ENCODE measurements around the gene TMEM120B. TPM values are rescaled to one million over a fixed set of nuclear protein-coding genes. Genes with fewer than 3 reads are reported as not detected.
A peak's percentile ranks its signal among the peaks of the same experiment; 100 is the strongest.
"Not testable (repeated sequence)": the region's sequence is repeated elsewhere in the genome, so short reads cannot be mapped to it uniquely, and the experiment has no call there.

The TMEM120B gene
- total RNA-seq, 1 experiment from 2014 or later: 18.5 TPM

DNA sequence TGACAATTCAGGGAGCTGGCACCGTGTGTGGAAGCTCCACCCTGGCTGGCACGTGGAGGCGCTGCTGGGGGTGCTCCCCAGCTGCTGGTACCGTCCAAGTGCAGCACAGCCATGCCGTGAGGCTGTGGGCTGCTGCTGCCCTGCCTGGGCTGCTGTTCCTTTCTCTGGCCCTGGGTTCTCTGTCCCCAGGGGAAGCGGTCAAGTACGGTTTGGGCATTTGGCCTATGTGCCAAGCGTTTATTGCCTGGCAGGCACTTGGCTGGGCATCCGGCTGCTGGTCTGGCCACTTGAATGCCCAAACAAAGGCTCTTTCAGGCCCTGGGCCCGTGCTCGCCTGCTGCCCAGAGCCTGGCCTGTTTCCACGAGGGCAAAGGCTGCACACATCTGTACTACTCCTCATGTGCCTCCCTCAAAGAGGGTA, 41.3 kb downstream of the TMEM120B start:
- no peaks in the 10 kb centered on the region for H3K9me3 ChIP-seq (ENCODE audit: low read length)
- H2AFZ ChIP-seq (ENCODE audit: low read length): no peak overlapping the region
- peaks cover 6% of the 10 kb centered on the region for H3K4me1 ChIP-seq (ENCODE audit: insufficient read depth, low read length)
- no peak overlapping the region for H3K4me3 ChIP-seq (ENCODE audit: low read length)
- no peak overlapping the region for H3K27ac ChIP-seq (ENCODE audit: low read length)
- no peak for TF ChIP-seq CTCF (conservative IDR thresholded peaks at IDR 0.05; ENCODE audit: low read depth, low read length)
- no peak for TF ChIP-seq EZH2 (IDR thresholded peaks at IDR 0.05; ENCODE audit: low read length, unreplicated experiment)
- H3K9me2 ChIP-seq (replicated peaks; ENCODE audit: low read length): no peaks in the 10 kb centered on the region
- no peak for ATAC-seq
- H3F3A ChIP-seq (ENCODE audit: low read length, unreplicated experiment): no peaks in the 10 kb centered on the region
- POLR2A ChIA-PET (ENCODE audit: unreplicated experiment): no interaction called here
- no peaks in the 10 kb centered on the region for H4K20me1 ChIP-seq (ENCODE audit: low read length)
- H3K79me2 ChIP-seq (ENCODE audit: low read length): no peaks in the 10 kb centered on the region
- no peaks in the 10 kb centered on the region for H3K36me3 ChIP-seq (ENCODE audit: low read depth, low read length)
- no peaks in the 10 kb centered on the region for H3K27me3 ChIP-seq (ENCODE audit: low read length)
- no peak overlapping the region for H3K4me2 ChIP-seq (ENCODE audit: low read length)
- no TSS peak for BruUV-seq (replicated peaks)
- H3K9ac ChIP-seq (ENCODE audit: low read length): no peak overlapping the region
- intact Hi-C loops (cut with micrococcal nuclease): no loop called here
- CTCF ChIA-PET: no interaction called here
- DNase-seq: no peak

- ATAC-seq: no peak
- CTCF ChIA-PET: no interaction called here
- Histone ChIP-seq H3K4me3 (ENCODE audit: low read length) (no peak overlapping the region), H3K27me3 (ENCODE audit: low read length) (no peaks in the 10 kb centered on the region), H3K4me2 (ENCODE audit: low read length) (no peak overlapping the region), H3K27ac (ENCODE audit: low read length) (no peak overlapping the region), H3K4me1 (ENCODE audit: insufficient read depth, low read length) (peaks cover 6% of the 10 kb centered on the region; the same call in 1 of the 2 replicates), H2AFZ (ENCODE audit: low read length) (no peak overlapping the region), H4K20me1 (ENCODE audit: low read length) (no peaks in the 10 kb centered on the region), H3K9ac (ENCODE audit: low read length) (no peak overlapping the region), H3K9me3 (ENCODE audit: low read length) (no peaks in the 10 kb centered on the region), H3K36me3 (ENCODE audit: low read depth, low read length) (no peaks in the 10 kb centered on the region), H3K79me2 (ENCODE audit: low read length) (no peaks in the 10 kb centered on the region), H3F3A (ENCODE audit: low read length, unreplicated experiment) (no peaks in the 10 kb centered on the region), H3K9me2 (replicated peaks; ENCODE audit: low read length) (no peaks in the 10 kb centered on the region)
- no peak for DNase-seq
- POLR2A ChIA-PET (ENCODE audit: unreplicated experiment): no interaction called here
- no TSS peak for BruUV-seq (replicated peaks)
- TF ChIP-seq EZH2phosphoT487 (IDR thresholded peaks at IDR 0.05; ENCODE audit: borderline replicate concordance, low read length) (no peak), EZH2 (IDR thresholded peaks at IDR 0.05; ENCODE audit: low read length, unreplicated experiment) (no peak), CTCF (conservative IDR thresholded peaks at IDR 0.05; ENCODE audit: low read depth, low read length) (no peak)
- intact Hi-C loops (cut with micrococcal nuclease): no loop called here
Measured at GRCh38 chr12:121754836-121755235, 42.3 kb downstream of the TMEM120B start.

DNA sequence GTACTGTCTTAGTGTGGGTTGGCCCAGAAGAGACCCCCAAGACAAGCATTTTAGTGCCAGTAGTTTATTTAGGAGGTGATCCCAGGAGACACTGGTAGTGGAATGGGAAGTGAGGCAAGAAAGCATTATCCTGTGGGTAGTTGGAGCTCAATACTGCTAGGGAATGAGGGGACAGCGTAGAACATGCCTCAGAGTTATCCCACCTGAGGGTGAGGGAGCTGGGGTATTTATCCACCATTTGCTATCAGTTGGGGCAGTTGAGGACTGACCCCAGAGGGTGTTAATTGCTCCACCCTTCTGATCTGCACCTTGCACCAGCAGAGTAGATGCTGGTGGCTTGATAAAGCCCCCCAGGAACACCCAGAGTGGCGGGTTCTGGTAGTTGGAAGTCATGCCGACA, 43.0 kb downstream of the TMEM120B start:
- POLR2A ChIA-PET (ENCODE audit: unreplicated experiment): no interaction called here
- BruUV-seq (replicated peaks): TSS peak; percentile 16
- no peak overlapping the region for H3K4me2 ChIP-seq (ENCODE audit: low read length)
- intact Hi-C loops (cut with micrococcal nuclease): no loop called here
- no peaks in the 10 kb centered on the region for H4K20me1 ChIP-seq (ENCODE audit: low read length)
- H3K4me3 ChIP-seq (ENCODE audit: low read length): no peak overlapping the region
- TF ChIP-seq EZH2phosphoT487 (IDR thresholded peaks at IDR 0.05; ENCODE audit: borderline replicate concordance, low read length) (no peak), CTCF (conservative IDR thresholded peaks at IDR 0.05; ENCODE audit: low read depth, low read length) (no peak), EZH2 (IDR thresholded peaks at IDR 0.05; ENCODE audit: low read length, unreplicated experiment) (no peak)
- no peaks in the 10 kb centered on the region for H3K79me2 ChIP-seq (ENCODE audit: low read length)
- no peaks in the 10 kb centered on the region for H3K36me3 ChIP-seq (ENCODE audit: low read depth, low read length)
- no peak overlapping the region for H3K9ac ChIP-seq (ENCODE audit: low read length)
- no peaks in the 10 kb centered on the region for H3K27me3 ChIP-seq (ENCODE audit: low read length)
- H3K9me2 ChIP-seq (replicated peaks; ENCODE audit: low read length): no peaks in the 10 kb centered on the region
- DNase-seq: no peak
- H2AFZ ChIP-seq (ENCODE audit: low read length): no peak overlapping the region
- H3K9me3 ChIP-seq (ENCODE audit: low read length): no peaks in the 10 kb centered on the region
- peaks cover 6% of the 10 kb centered on the region; the same call in 1 of the 2 replicates for H3K4me1 ChIP-seq (ENCODE audit: insufficient read depth, low read length)
- H3F3A ChIP-seq (ENCODE audit: low read length, unreplicated experiment): no peaks in the 10 kb centered on the region
- no peak for ATAC-seq
- no peak overlapping the region for H3K27ac ChIP-seq (ENCODE audit: low read length)
- CTCF ChIA-PET: no interaction called here

DNA sequence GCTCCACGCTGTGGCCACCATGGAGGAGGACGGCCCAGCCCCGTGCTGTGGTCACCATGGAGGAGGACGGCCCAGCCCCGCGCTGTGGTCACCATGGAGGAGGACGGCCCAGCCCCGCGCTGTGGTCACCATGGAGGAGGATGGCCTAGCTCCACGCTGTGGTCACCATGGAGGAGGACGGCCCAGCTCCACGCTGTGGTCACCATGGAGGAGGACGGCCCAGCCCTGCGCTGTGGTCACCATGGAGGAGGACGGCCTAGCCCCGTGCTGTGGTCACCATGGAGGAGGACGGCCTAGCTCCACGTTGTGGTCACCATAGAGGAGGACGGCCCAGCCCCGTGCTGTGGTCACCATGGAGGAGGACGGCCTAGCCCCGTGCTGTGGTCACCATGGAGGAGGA, 46.0 kb downstream of the TMEM120B start:
- CTCF ChIA-PET: not testable (repeated sequence)

More for the DNA sequence above, 46.0 kb downstream of the TMEM120B start:
- BruUV-seq (replicated peaks); H3K4me2 ChIP-seq (ENCODE audit: low read length); H2AFZ ChIP-seq (ENCODE audit: low read length); ATAC-seq; H3K79me2 ChIP-seq (ENCODE audit: low read length); H3K27ac ChIP-seq (ENCODE audit: low read length); intact Hi-C loops (cut with micrococcal nuclease); H3K9me3 ChIP-seq (ENCODE audit: low read length); DNase-seq; H4K20me1 ChIP-seq (ENCODE audit: low read length); H3K4me3 ChIP-seq (ENCODE audit: low read length); H3K27me3 ChIP-seq (ENCODE audit: low read length); H3K36me3 ChIP-seq (ENCODE audit: low read depth, low read length); H3K9me2 ChIP-seq (replicated peaks; ENCODE audit: low read length); H3F3A ChIP-seq (ENCODE audit: low read length, unreplicated experiment); H3K4me1 ChIP-seq (ENCODE audit: insufficient read depth, low read length); POLR2A ChIA-PET (ENCODE audit: unreplicated experiment); H3K9ac ChIP-seq (ENCODE audit: low read length): not testable (repeated sequence)
